HEK293T (cell line): ENCODE measurements around the gene ANKRD9.

ENCODE experiments used
- CTCF ChIA-PET: fragments of 350-600 bp; formaldehyde crosslinking; extraction: SDS; loops from one replicate; lab custom pipeline; 2021; ENCODE audit warnings: antibody characterized with exemption, inconsistent platforms; lab: Yijun Ruan, JAX
- POLR2A ChIA-PET: fragments of 350-600 bp; formaldehyde crosslinking; extraction: SDS; loops from one replicate; lab custom pipeline; 2020; ENCODE audit warnings: antibody characterized with exemption, inconsistent platforms; lab: Yijun Ruan, JAX
- DNase-seq: peaks from one replicate; pipeline ENCODE4 v3.0.0; 2012; ENCODE audit warnings: mixed read lengths; ENCODE audit errors: extremely low spot score
- ARNT ChIP-seq: fragments of 450-650 bp; IDR thresholded peaks from 2 replicates; pipeline ENCODE4 v1.6.1; 2017; ENCODE audit warnings: mild to moderate bottlenecking
- BHLHE40 ChIP-seq: fragments of 450-650 bp; IDR thresholded peaks from 2 replicates; pipeline ENCODE4 v1.6.1; 2016; ENCODE audit warnings: mild to moderate bottlenecking, moderate library complexity, borderline replicate concordance
- CTBP1 ChIP-seq: fragments of 450-650 bp; IDR thresholded peaks from 2 replicates; pipeline ENCODE4 v1.6.1; 2016; ENCODE audit warnings: borderline replicate concordance
- ELF4 ChIP-seq: fragments of 450-650 bp; IDR thresholded peaks from 2 replicates; pipeline ENCODE4 v1.6.1; 2017; ENCODE audit warnings: antibody characterized with exemption
- FOXA1 ChIP-seq: fragments of 450-650 bp; IDR thresholded peaks from 2 replicates; pipeline ENCODE4 v1.6.1; 2016; ENCODE audit warnings: mild to moderate bottlenecking
- FOXK2 ChIP-seq: fragments of 450-650 bp; IDR thresholded peaks from 2 replicates; pipeline ENCODE4 v1.6.1; 2016; ENCODE audit warnings: mild to moderate bottlenecking
- FOXM1 ChIP-seq: fragments of 450-650 bp; IDR thresholded peaks from 2 replicates; pipeline ENCODE4 v1.6.1; 2017; ENCODE audit warnings: mild to moderate bottlenecking, borderline replicate concordance
- HDGF ChIP-seq: fragments of 450-650 bp; IDR thresholded peaks from 2 replicates; pipeline ENCODE4 v1.6.1; 2017; ENCODE audit warnings: antibody characterized with exemption, borderline replicate concordance
- L3MBTL2 ChIP-seq: fragments of 450-650 bp; conservative IDR thresholded peaks from 2 replicates; pipeline ENCODE4 v1.6.1; 2016; ENCODE audit warnings: mild to moderate bottlenecking
- LEF1 ChIP-seq: fragments of 450-650 bp; IDR thresholded peaks from 2 replicates; pipeline ENCODE4 v1.6.1; 2017; ENCODE audit warnings: mild to moderate bottlenecking, borderline replicate concordance
- NFRKB ChIP-seq: fragments of 450-650 bp; IDR thresholded peaks from 2 replicates; pipeline ENCODE4 v1.6.1; 2016; ENCODE audit warnings: mild to moderate bottlenecking, moderate library complexity
- SP1 ChIP-seq: fragments of 450-650 bp; IDR thresholded peaks from 2 replicates; pipeline ENCODE4 v1.6.1; 2017
- SUZ12 ChIP-seq: fragments of 450-650 bp; IDR thresholded peaks from 2 replicates; pipeline ENCODE4 v1.6.1; 2016; ENCODE audit warnings: mild to moderate bottlenecking
- TARDBP ChIP-seq: fragments of 450-650 bp; IDR thresholded peaks from 2 replicates; pipeline ENCODE4 v1.6.1; 2016
- ZNF384 ChIP-seq: fragments of 450-650 bp; IDR thresholded peaks from 2 replicates; pipeline ENCODE4 v1.6.1; 2016
- TF ChIP-seq, protein P1 (sequence below): fragments of 450-650 bp; IDR thresholded peaks from 2 replicates; pipeline ENCODE4 v1.6.1; 2016

ANKRD9 gene

GRCh38 chr14:102501751-102502315 lies 7.7 kb downstream of the ANKRD9 start:
- TF ChIP-seq TARDBP (no peak), L3MBTL2 (no peak), LEF1 (no peak), SUZ12 (no peak), CTBP1 (no peak), FOXK2 (no peak)
- DNase-seq = no peak
- ChIA-PET CTCF (no interaction called here), POLR2A (no interaction called here)

DNA sequence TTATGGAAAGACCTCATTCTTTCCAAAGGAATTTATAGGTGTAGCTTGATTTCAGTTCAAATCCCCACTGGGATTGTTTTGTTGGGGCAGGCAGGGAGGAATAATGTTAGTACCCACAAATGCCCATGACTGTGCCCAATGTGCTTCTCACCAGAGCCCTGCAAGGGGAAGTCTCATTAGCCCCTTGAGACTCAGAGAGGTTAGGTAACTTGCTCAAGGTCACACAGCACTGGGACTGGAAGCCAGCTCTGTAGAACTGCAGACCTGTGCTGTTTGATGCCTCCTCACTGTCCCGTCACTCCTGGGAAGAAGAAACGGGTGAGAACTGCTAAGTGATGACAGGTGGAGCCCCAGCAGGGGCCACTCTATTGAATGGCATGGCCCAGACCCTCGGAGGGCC lies 8.9 kb downstream of the ANKRD9 start:
- no peak for DNase-seq
- POLR2A ChIA-PET = interaction anchor here (1.0 kb wide), 1 partner anchor 8 kb away, joined by 3 read pairs; no protein-coding TSS in a partner anchor
- CTCF ChIA-PET = interaction anchor here (0.7 kb wide), 1 partner anchor 62 kb away, joined by 3 read pairs; no protein-coding TSS in a partner anchor
- no peak for TF ChIP-seq ZNF384
- TF ChIP-seq ELF4 = no peak
- no peak for TF ChIP-seq HDGF
- no peak for TF ChIP-seq ARNT
- no peak for TF ChIP-seq TARDBP
- TF ChIP-seq NFRKB = no peak
- no peak for TF ChIP-seq SUZ12

GRCh38 chr14:102500158-102500662 lies 9.4 kb downstream of the ANKRD9 start:
- DNase-seq = no peak
- TF ChIP-seq ARNT (no peak), L3MBTL2 (no peak), ELF4 (no peak), TARDBP (no peak)
- ChIA-PET POLR2A (interaction anchor here (1.0 kb wide), 1 partner anchor 8 kb away, joined by 3 read pairs; no protein-coding TSS in a partner anchor), CTCF (no interaction called here)

- ChIA-PET POLR2A (interaction anchor here (1.0 kb wide), 1 partner anchor 9 kb away, joined by 3 read pairs; no protein-coding TSS in a partner anchor), CTCF (no interaction called here)
- DNase-seq = no peak
- TF ChIP-seq ELF4 (no peak), SP1 (no peak), NFRKB (no peak), TARDBP (no peak), FOXK2 (no peak), FOXM1 (no peak), BHLHE40 (no peak), LEF1 (no peak), ARNT (no peak), FOXA1 (no peak), ZNF384 (no peak), CTBP1 (no peak)
These were observed 10.0 kb downstream of the ANKRD9 start for GRCh38 chr14:102499401-102500157.

DNA sequence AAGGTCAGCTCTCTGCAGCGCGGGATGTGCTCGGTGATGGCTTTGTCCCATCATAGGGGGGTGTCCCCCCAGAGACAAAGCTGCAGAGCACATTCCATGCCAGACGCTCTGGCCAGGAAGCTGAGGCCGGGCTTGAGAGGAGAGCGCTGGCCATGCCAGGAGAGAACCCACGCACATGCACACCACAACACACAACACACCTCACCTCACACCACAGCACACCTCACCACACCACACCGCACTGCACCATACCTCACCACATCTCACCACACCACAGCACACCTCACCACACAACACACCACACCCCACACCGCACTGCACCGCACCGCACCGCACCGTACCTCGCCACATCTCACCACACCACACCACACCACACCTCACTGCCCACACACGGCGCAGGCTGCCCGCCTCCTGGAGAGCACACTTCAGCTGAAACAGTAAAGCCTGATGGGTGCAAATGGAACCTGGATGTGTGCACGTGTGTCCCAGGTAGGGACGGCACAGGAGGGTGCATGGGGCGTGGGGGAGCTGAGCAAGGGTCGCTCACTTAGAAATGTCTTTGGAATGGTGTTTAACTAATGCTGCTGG lies 10.8 kb downstream of the ANKRD9 start:
- DNase-seq = no peak
- ChIA-PET CTCF (no interaction called here), POLR2A (no interaction called here)
- no peak for TF ChIP-seq CTBP1
- TF ChIP-seq SP1 = no peak
- no peak for TF ChIP-seq SUZ12
- no peak for TF ChIP-seq HDGF
- no peak for TF ChIP-seq ZNF384
- TF ChIP-seq FOXK2 = no peak
- TF ChIP-seq, protein P1, sequence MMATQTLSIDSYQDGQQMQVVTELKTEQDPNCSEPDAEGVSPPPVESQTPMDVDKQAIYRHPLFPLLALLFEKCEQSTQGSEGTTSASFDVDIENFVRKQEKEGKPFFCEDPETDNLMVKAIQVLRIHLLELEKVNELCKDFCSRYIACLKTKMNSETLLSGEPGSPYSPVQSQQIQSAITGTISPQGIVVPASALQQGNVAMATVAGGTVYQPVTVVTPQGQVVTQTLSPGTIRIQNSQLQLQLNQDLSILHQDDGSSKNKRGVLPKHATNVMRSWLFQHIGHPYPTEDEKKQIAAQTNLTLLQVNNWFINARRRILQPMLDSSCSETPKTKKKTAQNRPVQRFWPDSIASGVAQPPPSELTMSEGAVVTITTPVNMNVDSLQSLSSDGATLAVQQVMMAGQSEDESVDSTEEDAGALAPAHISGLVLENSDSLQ = no peak
- no peak for TF ChIP-seq ELF4
- TF ChIP-seq TARDBP = no peak
- no peak for TF ChIP-seq FOXM1
- TF ChIP-seq L3MBTL2 = no peak
- no peak for TF ChIP-seq BHLHE40
- TF ChIP-seq FOXA1 = no peak
- TF ChIP-seq LEF1 = no peak
- TF ChIP-seq NFRKB = no peak
- no peak for TF ChIP-seq ARNT

DNA sequence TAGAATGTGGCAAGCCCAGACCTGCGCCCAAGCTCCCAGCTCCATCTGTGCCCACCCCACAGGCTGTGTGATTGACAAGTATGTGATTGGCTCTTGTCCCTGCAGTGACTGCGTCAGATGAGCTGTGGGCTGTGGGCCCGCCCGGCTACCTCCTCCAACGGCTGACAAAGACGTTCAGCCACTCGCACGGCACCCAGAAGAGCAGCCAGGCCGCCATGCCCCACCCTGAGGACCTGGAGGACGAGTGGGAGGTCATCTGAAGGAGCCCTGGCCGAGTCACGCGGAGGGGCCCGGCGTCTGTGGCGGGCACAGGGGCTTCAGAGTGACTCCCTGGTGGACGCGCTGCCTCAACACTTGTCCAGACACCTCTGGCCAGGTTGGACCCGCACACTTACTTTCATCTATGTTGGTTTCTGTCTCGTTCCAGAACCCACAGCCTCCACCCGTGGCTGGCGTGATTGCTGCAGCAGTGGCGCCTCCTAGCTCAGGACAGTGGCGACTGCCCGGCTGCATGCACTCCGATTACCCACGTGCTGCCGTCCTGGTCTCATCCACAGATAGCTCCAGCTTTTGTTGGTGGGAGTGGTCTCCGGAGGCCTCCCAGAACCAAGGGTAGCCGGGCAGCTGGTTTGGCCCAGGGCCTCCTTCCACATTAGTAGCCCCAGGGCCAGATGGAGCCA lies 11.4 kb downstream of the ANKRD9 start:
- TF ChIP-seq HDGF (no peak), BHLHE40 (no peak), NFRKB (no peak), FOXA1 (no peak), TARDBP (no peak), ELF4 (no peak), SUZ12 (no peak), ARNT (no peak), SP1 (no peak), CTBP1 (no peak), ZNF384 (no peak), LEF1 (no peak), FOXK2 (no peak), L3MBTL2 (no peak), FOXM1 (no peak)
- TF ChIP-seq, protein P1 = no peak
- no peak for DNase-seq
- CTCF ChIA-PET = no interaction called here
- POLR2A ChIA-PET = no interaction called here
